SU-DHL-6 (cell line): ENCODE measurements around the gene ZNF775.
A peak's percentile ranks its signal among the peaks of the same experiment; 100 is the strongest.

Experiments
- H2AFZ ChIP-seq: fragments of 200-600 bp; sonication (generic); 2 replicates; pipeline ENCODE4 v1.6.1; 2014; ENCODE audit warnings: low read depth, mild to moderate bottlenecking, moderate library complexity, mixed read lengths, antibody characterized with exemption, low read length; ENCODE audit not compliant: severe bottlenecking
- H3F3A ChIP-seq: fragments of 200-600 bp; shearing (Covaris generic); 2 replicates; pipeline ENCODE4 v1.6.0; 2016; ENCODE audit warnings: antibody characterized with exemption, mild to moderate bottlenecking; ENCODE audit not compliant: insufficient read depth
- H3K27ac ChIP-seq: fragments of 200-600 bp; sonication (generic); 2 replicates; pipeline ENCODE4 v1.5.1; 2016; ENCODE audit warnings: low read depth, mild to moderate bottlenecking, low read length, moderate library complexity, mixed read lengths
- H3K27me3 ChIP-seq: fragments of 200-600 bp; sonication (generic), shearing (Covaris generic); 2 replicates; pipeline ENCODE4 v1.6.0; 2014; ENCODE audit warnings: mild to moderate bottlenecking, low read length
- H3K36me3 ChIP-seq: fragments of 200-600 bp; sonication (generic); 2 replicates; pipeline ENCODE4 v1.6.1; 2014; ENCODE audit warnings: mild to moderate bottlenecking, low read length, mixed read lengths
- H3K4me2 ChIP-seq: fragments of 300-600, 200-600 bp; shearing (Covaris generic), sonication (generic); 2 replicates; pipeline ENCODE4 v1.6.0; 2014; ENCODE audit warnings: low read length, low read depth, mild to moderate bottlenecking; ENCODE audit not compliant: poor library complexity, severe bottlenecking
- H3K4me3 ChIP-seq: fragments of 200-600 bp; sonication (generic); 2 replicates; pipeline ENCODE4 v1.5.1; 2014; ENCODE audit warnings: antibody characterized with exemption, low read length, mild to moderate bottlenecking, mixed read lengths; ENCODE audit not compliant: insufficient read depth, poor library complexity, severe bottlenecking
- H3K79me2 ChIP-seq: fragments of 200-600 bp; sonication (generic); 2 replicates; pipeline ENCODE4 v1.6.1; 2014; ENCODE audit warnings: mild to moderate bottlenecking, low read length, moderate library complexity; ENCODE audit not compliant: insufficient read depth
- H3K9ac ChIP-seq: fragments of 200-600 bp; sonication (generic); 2 replicates; pipeline ENCODE4 v1.7.0; 2014; ENCODE audit warnings: mild to moderate bottlenecking, low read length
- H3K9me2 ChIP-seq: fragments of 200-600 bp; sonication (generic); replicated peaks from 2 replicates; pipeline ENCODE4 v1.6.1; 2014; ENCODE audit warnings: low read length; ENCODE audit not compliant: insufficient read depth
- H3K9me3 ChIP-seq: fragments of 200-600 bp; sonication (generic); 2 replicates; pipeline ENCODE4 v1.6.1; 2014; ENCODE audit warnings: low read length, mixed read lengths; ENCODE audit not compliant: insufficient read depth
- H4K20me1 ChIP-seq: fragments of 200-600 bp; sonication (generic); 2 replicates; pipeline ENCODE4 v1.6.1; 2014; ENCODE audit warnings: low read depth, mild to moderate bottlenecking, antibody characterized with exemption, low read length, moderate library complexity, mixed read lengths
- EZH2phosphoT487 ChIP-seq: fragments of 200-600 bp; sonication (generic), shearing (Covaris generic); conservative IDR thresholded peaks from 2 replicates; pipeline ENCODE4 v1.6.1; 2018; ENCODE audit warnings: mild to moderate bottlenecking, antibody characterized with exemption, low read length, moderate library complexity, mixed read lengths
- TF ChIP-seq, protein P1 (sequence below): fragments of 200-600 bp; sonication (generic); IDR thresholded peaks from one replicate; pipeline ENCODE4 v1.5.1; 2017; ENCODE audit warnings: antibody characterized with exemption, mild to moderate bottlenecking, low read length, moderate library complexity; ENCODE audit not compliant: insufficient read depth, poor library complexity, severe bottlenecking

Gene ZNF775

DNA sequence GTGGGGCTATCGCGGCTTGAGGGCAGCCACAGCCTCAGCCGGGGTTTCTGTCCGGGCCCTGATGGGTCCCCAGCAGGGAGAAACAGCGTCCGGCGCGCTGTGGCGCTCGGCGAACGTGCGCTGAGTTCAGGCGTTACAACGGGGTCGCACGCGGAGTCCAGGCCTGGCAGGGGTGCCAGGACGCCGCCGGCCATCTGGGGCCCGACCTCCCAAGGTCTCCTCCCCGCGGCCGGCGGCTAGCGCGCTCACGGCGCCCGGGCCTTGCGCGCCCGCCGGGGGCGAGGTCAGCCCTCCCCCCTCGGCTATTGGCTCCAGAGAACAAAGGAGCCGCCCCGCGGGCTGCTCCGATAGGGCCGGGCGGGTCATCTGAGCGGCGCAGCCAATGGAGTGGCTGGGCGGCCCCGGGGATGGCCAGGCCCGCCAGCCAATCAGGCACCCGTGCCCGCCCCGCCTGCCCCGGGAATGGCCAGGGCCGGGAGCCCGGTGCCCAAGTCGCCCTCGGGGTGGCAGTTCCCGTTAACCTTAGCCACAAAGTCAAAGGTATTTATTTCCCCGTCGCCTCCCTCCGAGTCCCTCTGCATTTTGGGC is at the start of gene ZNF775:
Gene ZNF775 (plus strand): TSS at position 478 of the 588 bp plus-strand sequence. CDS start 9,141 bp downstream, outside the sequence.
- Histone ChIP-seq H3K36me3 (no peaks in the 10 kb centered on the region), H3K9me3 (no peaks in the 10 kb centered on the region), H3K27me3 (no peaks in the 10 kb centered on the region), H3K9ac (peak within 1 kb of the TSS; percentile 90), H3K4me3 (peak within 1 kb of the TSS; percentile 91), H3K27ac (peak within 1 kb of the TSS; percentile 80), H3K4me2 (peak within 1 kb of the TSS; percentile 82), H3F3A (peaks cover 21% of the 10 kb centered on the region), H3K79me2 (0 out of 2 replicates have a peak, but pooled peaks cover 3% of the 10 kb centered on the region), H3K9me2 (no peaks in the 10 kb centered on the region), H4K20me1 (no peaks in the 10 kb centered on the region), H2AFZ (peak within 1 kb of the TSS; percentile 97)
- no peak for TF ChIP-seq EZH2phosphoT487
- TF ChIP-seq, protein P1, sequence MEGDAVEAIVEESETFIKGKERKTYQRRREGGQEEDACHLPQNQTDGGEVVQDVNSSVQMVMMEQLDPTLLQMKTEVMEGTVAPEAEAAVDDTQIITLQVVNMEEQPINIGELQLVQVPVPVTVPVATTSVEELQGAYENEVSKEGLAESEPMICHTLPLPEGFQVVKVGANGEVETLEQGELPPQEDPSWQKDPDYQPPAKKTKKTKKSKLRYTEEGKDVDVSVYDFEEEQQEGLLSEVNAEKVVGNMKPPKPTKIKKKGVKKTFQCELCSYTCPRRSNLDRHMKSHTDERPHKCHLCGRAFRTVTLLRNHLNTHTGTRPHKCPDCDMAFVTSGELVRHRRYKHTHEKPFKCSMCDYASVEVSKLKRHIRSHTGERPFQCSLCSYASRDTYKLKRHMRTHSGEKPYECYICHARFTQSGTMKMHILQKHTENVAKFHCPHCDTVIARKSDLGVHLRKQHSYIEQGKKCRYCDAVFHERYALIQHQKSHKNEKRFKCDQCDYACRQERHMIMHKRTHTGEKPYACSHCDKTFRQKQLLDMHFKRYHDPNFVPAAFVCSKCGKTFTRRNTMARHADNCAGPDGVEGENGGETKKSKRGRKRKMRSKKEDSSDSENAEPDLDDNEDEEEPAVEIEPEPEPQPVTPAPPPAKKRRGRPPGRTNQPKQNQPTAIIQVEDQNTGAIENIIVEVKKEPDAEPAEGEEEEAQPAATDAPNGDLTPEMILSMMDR: no peak

DNA sequence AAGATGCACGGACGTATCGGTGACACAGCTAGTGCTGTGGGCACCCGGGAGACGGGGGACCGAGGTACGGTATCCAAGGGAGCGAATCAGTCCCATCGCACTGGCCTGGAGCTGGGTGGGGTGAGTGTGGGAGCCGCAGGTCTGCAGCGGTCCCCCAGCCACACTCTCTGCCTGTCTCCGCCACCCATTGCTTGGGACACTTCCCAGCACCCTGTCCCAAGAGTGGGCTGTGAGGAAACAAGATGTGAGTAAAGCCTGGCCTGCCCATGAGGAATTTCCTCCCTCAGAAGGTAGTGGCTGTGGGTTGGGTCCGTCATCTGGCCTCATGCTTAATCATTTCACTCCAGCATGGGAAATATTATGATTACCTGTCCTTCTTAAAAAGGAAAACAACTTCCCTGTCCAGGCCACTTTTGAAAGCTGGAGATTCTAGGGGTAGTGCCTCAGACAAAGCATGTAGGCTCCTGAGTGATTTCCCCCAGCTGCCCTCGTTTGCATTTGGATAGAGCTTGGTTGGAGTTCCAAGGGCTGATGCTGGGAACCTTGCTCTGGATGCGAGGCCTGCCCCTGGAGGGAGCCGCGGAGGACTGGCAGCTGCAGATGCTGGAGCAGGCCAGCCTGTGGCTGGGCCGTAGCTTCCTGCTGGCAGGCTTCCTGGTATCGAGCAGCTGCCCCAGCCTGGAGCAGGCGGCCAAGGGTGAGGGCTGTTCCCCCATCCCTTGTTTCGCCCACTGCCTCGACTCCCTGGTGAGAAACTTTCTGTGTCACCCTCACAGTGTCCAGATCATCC is 49.6 kb upstream of the ZNF775 start:
- H3K9ac ChIP-seq: no peak overlapping the region
- no peaks in the 10 kb centered on the region for H4K20me1 ChIP-seq
- no peaks in the 10 kb centered on the region for H3K79me2 ChIP-seq
- H3K4me2 ChIP-seq: no peak overlapping the region
- no peak for TF ChIP-seq EZH2phosphoT487
- TF ChIP-seq, protein P1: no peak
- no peak overlapping the region for H2AFZ ChIP-seq
- no peaks in the 10 kb centered on the region for H3F3A ChIP-seq
- no peaks in the 10 kb centered on the region for H3K27me3 ChIP-seq
- no peak overlapping the region for H3K4me3 ChIP-seq
- H3K9me3 ChIP-seq: no peaks in the 10 kb centered on the region
- H3K27ac ChIP-seq: no peak overlapping the region
- no peaks in the 10 kb centered on the region for H3K9me2 ChIP-seq
- H3K36me3 ChIP-seq: no peaks in the 10 kb centered on the region

DNA sequence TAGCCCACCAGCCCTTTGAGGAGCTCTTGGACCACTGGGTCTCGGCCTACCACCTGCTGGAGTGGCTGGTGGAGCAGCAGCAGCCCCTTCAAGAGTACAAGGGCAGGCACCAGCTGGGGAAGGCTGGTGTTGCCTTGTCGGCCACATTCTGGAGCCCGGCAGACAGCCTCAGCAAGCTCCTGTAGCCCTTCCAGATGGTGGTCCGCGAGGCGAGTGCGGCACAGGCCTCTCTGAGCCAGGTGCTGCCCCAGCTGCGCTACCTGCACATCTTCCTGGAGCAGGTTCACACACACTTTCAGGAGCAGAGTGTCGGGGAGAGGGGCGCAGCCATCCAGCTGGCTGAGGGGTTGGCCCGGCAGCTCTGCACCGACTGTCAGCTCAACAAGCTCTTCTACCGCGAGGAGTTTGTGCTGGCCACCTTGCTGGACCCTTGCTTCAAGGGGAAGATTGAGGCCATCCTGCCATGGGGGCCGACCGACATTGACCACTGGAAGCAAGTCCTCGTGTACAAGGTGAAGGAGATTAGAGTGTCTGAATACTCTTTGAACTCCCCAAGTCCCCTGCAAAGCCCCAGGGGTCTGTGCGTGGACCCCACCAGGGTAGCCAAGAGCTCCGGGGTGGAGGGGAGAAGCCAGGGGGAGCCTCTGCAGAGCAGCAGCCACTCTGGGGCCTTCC is 48.8 kb upstream of the ZNF775 start:
- H3K4me2 ChIP-seq: no peak overlapping the region
- H3K27ac ChIP-seq: no peak overlapping the region
- H3K27me3 ChIP-seq: no peaks in the 10 kb centered on the region
- H3F3A ChIP-seq: no peaks in the 10 kb centered on the region
- H3K36me3 ChIP-seq: no peaks in the 10 kb centered on the region
- no peak overlapping the region for H3K9ac ChIP-seq
- TF ChIP-seq, protein P1: no peak
- H3K79me2 ChIP-seq: no peaks in the 10 kb centered on the region
- no peaks in the 10 kb centered on the region for H4K20me1 ChIP-seq
- no peak overlapping the region for H2AFZ ChIP-seq
- no peaks in the 10 kb centered on the region for H3K9me3 ChIP-seq
- H3K9me2 ChIP-seq: no peaks in the 10 kb centered on the region
- H3K4me3 ChIP-seq: no peak overlapping the region
